ENCODE data around the gene FAM25G.

Gene FAM25G

DNA sequence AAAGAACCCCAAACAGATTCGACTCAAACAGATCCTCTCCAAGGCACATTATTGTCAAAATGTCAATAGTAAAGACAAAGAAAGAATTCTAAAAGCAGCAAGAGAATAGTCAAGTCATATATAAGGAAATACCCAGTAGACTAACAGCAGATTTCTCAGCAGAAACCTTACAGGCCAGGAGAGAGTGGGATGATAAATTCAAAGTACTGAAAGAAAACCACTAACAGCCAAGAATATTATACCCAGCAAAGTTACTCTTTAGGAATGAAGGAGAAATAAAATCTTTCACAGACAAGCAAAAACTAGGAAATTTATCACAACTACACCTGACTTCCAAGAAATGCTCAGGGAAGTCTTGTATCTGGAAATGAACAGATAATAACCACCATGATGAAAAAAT lies 45.8 kb downstream of the FAM25G start:
- DNase-seq: no peak

DNA sequence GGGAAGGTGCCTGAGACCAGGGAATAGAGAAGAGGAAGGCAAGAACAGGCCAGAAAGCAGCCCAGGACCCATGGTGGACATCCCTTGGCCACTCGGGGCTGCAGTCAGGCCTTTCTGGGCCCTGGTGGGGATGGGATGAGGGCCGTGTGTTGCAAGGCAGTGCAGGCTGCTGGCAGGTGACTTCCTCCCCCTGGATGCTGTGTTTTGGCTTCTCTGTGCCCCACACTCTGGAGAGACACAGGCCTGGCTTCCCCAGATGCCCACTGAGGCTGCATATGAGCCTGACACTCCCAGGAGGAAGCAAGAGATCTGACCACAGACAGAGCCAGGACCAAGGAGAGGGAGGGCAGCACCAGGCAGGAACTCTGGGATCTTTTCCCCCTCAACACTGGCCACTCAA lies 47.5 kb downstream of the FAM25G start:
- no peak for DNase-seq

DNA sequence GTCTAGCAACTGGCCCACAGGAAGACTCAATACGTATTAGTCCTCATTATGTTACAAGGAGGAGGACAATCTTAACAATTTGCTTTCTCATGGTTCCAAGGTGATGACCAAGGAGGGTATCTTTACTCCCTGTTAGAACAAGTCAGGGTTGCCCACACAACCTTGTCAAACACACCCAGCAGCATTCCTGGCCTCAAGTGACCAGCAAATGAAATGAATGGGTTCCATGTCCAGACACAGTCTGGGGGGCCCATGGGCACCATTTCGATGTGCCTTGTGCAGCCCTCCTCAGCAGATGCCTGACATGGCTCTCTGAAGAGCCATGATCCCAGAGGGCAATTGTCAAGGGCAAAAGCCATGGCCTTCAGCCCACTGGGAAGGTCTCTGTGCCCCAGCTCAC lies 48.4 kb downstream of the FAM25G start:
- DNase-seq: no peak

DNA sequence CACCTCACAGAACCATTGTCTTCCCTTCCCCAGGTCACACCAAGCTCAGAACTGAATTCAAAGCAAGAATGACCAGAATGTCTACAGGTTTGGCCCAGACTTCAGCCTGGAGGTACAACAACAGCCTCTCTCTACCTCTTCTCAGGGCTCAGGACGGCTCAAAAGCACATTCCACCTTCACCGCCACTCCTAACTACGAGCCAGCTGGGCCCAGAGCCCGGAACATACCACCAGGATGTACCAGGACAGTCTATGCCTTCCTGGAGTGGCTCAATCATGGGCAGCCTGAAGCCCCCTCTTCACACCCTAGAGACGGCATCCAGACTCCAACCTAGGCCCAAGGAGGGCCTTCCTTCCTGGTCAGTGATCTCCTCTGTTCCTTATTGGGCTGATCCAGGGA lies 49.1 kb downstream of the FAM25G start:
- DNase-seq: no peak

- no peak for DNase-seq
These were observed 49.6 kb downstream of the FAM25G start for GRCh38 chr10:47441938-47442337.

GRCh38 chr10:47440207-47440606 lies 51.3 kb downstream of the FAM25G start:
- no peak for DNase-seq

- DNase-seq: no peak
These were observed 52.5 kb downstream of the FAM25G start for GRCh38 chr10:47438857-47439474.

All from CD4-positive, alpha-beta T cell treated with Interferon gamma for 1 hour (primary cell).